ENCODE data around the gene MEF2B. TPM values are rescaled to one million over a fixed set of nuclear protein-coding genes. Genes with fewer than 3 reads are reported as not detected.

Gene MEF2B
- total RNA-seq, 1 experiment from 2014 or later, result 1.3 TPM

DNA sequence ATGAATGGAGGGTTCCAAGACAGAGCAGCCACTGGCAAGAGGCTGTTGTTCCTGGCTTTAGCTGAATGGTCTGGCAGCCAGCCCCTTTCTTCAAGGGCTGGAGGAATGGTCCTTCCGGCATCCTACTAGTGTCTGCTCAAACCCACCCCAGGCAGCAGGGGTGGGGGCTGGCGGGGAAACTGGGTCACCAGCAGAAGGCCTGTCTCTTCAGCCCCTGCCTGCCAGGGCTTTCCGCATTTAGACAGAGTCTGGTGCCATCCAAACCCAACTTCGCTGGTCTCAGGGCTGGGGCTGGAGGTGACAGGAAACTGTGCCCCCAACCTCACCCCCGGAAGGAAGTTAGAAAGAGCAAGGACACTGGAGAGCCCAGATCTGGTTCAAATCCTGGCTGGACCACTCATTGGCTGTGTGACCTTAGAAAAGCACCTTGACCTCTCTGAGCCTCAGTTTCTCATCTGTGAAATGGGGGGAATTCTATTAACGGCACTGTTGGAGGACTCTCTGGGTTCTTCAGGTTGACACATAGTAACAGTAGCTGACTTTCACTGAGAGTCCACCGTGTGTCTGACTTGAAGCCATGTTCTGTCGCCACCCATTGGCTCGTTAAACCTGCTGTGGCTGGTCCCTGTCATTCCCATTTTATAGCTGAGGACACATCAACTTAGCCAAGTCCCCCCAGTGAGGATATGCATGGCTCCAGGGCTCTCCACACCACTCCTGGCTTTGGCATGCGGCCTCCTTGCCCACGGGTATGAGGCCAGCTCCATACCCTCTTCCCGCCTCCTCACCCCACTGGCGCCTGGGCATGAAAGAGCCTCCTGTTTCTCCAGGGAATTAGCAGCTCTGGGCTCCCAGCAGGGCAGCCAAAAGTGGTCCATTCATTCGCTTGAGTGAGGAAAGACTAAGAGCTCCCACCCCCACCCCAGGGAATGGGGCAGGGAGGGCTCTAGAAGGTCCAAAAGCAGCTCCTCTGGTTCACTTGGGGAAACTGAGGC, 35.6 kb upstream of the MEF2B start:
- H3K79me2 ChIP-seq (ENCODE audit: insufficient read depth, low read length), result no peaks in the 10 kb centered on the region
- H2BK12ac ChIP-seq (ENCODE audit: insufficient read length, low read depth, low read length), result no peak overlapping the region
- H3K4me2 ChIP-seq (ENCODE audit: insufficient read depth, insufficient read length, low read length), result no peak overlapping the region
- H3K27me3 Mint-ChIP-seq (ENCODE audit: low read depth), result peaks cover 77% of the 10 kb centered on the region
- no peak overlapping the region for H3K23ac ChIP-seq (ENCODE audit: insufficient read length, low read depth, low read length)
- H2BK120ac ChIP-seq (ENCODE audit: low read depth, low read length, poor library complexity, severe bottlenecking), result no peak overlapping the region
- peaks cover 14 to 25% of the 10 kb centered on the region in 2 experiments for H3K4me1 Mint-ChIP-seq
- H3K9me3 ChIP-seq (ENCODE audit: control insufficient read depth, low read depth, low read length), result no peaks in the 10 kb centered on the region
- peaks cover 7% of the 10 kb centered on the region for H3K23me2 ChIP-seq (ENCODE audit: insufficient read length, low read depth, low read length, poor library complexity, severe bottlenecking)
- H4K5ac ChIP-seq (ENCODE audit: insufficient read length, low read depth, low read length), result no peak overlapping the region
- H3K4ac ChIP-seq (ENCODE audit: low read depth, low read length), result no peak overlapping the region
- no peaks in the 10 kb centered on the region for H4K20me1 ChIP-seq (ENCODE audit: control insufficient read depth, insufficient read depth, insufficient read length)
- no peak overlapping the region for H2AK5ac ChIP-seq (ENCODE audit: insufficient read length, low read length)
- peaks cover 0 to 9% of the 10 kb centered on the region in 2 experiments; a peak in 3 of 5 replicates for H3K9me3 Mint-ChIP-seq
- no peak overlapping the region for H3K18ac ChIP-seq (ENCODE audit: insufficient read length, low read depth, low read length)
- H3K14ac ChIP-seq (ENCODE audit: insufficient read depth, low read length), result no peak overlapping the region
- no peak overlapping the region for H3K27ac ChIP-seq (ENCODE audit: insufficient read length, low read depth, low read length)
- H3K79me1 ChIP-seq (ENCODE audit: insufficient read depth, low read depth, low read length, poor library complexity, severe bottlenecking), result no peaks in the 10 kb centered on the region
- H3T11ph ChIP-seq (ENCODE audit: low read length), result no peak overlapping the region
- no peak overlapping the region for H3K27ac Mint-ChIP-seq
- H3K4me1 ChIP-seq (ENCODE audit: insufficient read depth, low read length), result no peaks in the 10 kb centered on the region
- no peak overlapping the region for H2BK20ac ChIP-seq (ENCODE audit: low read depth, low read length, poor library complexity, severe bottlenecking)
- no peak overlapping the region for H4K91ac ChIP-seq (ENCODE audit: insufficient read length, low read depth, low read length)
- no peak overlapping the region for H2BK5ac ChIP-seq (ENCODE audit: insufficient read length, low read length)
- H3K56ac ChIP-seq (ENCODE audit: insufficient read length, low read depth, low read length), result no peak overlapping the region
- TF ChIP-seq CTCF (conservative IDR thresholded peaks at IDR 0.05), result no peak
- peaks cover 25% of the 10 kb centered on the region; the same call in 1 of the 2 replicates for H3K27me3 ChIP-seq (ENCODE audit: insufficient read depth, low read length)
- DNase-seq, result no peak
- H2BK15ac ChIP-seq (ENCODE audit: low read depth, low read length), result no peak overlapping the region
- H3K36me3 Mint-ChIP-seq (ENCODE audit: insufficient read depth in 1 of 3, low read depth in 3 of 3), result peaks cover 0 to 15% (median 10%) of the 10 kb centered on the region in 3 experiments; a peak in 6 of 7 replicates
- H3K9ac ChIP-seq (ENCODE audit: extremely low read depth, insufficient read length, low read length), result no peak overlapping the region
- H3K4me3 Mint-ChIP-seq, result no peak overlapping the region
- WGBS (ENCODE audit: extremely low coverage, insufficient read length, low lambda C conversion rate), result no CpG with 5 or more reads among the region's 14 CpGs
- no peak overlapping the region for H4K8ac ChIP-seq (replicated peaks; ENCODE audit: insufficient read length, low read depth, low read length)
- H2AFZ ChIP-seq (ENCODE audit: low read length), result no peak overlapping the region

All from H9 (cell line).